ENCODE data around the gene ANTXR2.
"Not testable (repeated sequence)": the region's sequence is repeated elsewhere in the genome, so short reads cannot be mapped to it uniquely, and the experiment has no call there.

ANTXR2 gene

GRCh38 chr4:80072744-80073472 lies at the start of gene ANTXR2:
Gene ANTXR2 (minus strand): TSS chr4:80073229. CDS start chr4:80072560, 669 bp downstream.
- DNase-seq, result peak in 53 of 56 donors; percentile 3 to 75 (median 46)

- not testable (repeated sequence) for DNase-seq
Measured at GRCh38 chr4:80121815-80122214, 48.8 kb upstream of the ANTXR2 start.

- DNase-seq, result not testable (repeated sequence)
Measured at GRCh38 chr4:80119620-80120019, 46.6 kb upstream of the ANTXR2 start.

GRCh38 chr4:80116516-80116915 lies 43.5 kb upstream of the ANTXR2 start:
- DNase-seq, result no peak

GRCh38 chr4:80115368-80116181 lies 42.5 kb upstream of the ANTXR2 start:
- DNase-seq, result no peak

DNA sequence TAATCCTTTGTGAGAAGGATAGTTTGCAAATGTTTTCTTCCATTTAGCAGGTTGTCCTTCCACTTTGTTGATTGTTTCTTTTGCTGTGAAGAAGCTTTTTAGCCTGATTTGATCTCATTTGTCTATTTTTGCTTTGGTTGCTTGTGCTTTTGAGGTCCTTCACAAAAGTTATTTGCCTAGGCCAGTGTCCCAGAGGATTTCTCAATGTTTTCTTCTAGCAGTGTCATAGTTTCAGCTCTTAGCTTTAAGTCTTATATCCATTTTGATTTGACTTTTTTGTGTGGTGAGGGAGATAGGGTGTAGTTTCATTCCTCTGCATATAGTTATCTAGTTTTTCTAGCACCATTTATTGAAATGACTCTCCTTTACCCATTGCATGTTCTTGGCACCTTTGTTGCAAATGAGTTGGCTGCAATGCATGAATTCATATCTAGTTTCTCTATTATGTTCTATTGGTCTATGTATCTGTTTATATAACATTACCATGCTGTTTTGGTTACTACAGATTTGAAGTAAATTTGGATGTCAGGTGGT lies 41.8 kb upstream of the ANTXR2 start:
- no peak for DNase-seq

- DNase-seq, result no peak
Measured at GRCh38 chr4:80113615-80114014, 40.6 kb upstream of the ANTXR2 start.

DNA sequence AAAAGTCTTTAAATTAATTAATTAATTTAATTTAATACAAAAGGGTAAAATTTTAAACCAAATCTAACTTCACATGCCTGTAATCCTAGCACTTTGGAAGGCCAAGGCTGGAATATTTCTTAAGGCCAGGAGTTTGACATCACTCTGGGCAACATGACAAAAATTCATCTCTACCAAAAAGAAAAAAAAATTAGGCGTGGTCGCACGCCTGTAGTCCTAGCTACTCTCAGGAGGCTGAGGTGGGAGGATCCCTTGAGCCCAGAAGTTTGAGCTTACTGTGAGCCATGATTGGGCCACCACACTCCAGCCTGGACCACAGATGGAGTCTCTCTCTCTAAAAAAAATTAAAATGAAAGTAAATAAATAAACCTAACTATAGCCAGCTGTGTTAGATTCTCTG lies 39.2 kb upstream of the ANTXR2 start:
- DNase-seq, result no peak

DNA sequence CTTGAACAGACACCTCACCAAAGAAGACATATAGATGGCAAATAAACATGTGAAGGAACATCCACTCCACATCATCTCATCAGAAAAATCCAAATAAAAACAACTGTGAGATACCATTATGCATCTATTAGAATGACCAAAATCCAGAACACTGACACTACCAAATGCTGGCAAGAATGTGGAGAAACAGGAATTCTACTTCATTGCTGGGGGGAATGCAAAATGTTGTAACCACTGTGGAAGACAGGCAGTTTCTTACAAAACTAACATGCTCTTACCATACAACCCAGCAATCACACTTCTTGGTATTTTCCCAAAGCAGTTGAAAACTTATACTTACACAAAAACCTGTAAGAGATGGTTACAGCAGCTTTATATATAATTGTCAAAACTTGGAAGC lies 38.2 kb upstream of the ANTXR2 start:
- DNase-seq, result no peak

DNA sequence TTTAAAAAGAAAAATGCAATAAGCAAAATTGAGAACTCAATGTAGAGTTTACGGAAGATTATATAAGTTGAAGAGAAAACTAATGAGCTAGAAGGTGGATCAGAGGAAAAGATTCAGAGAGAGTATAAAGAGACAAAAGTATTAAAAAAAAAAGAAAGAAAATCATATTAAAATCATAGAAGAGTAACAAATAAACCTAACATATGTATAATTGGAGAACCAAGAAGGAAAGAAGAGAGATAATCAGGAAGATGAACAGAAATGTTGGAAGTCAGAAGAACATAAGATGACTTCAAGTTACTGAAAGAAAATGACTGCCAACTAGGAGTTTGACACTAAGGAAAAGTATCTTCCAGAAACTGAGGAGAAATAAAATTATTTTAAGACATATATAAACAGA lies 34.3 kb upstream of the ANTXR2 start:
- DNase-seq, result no peak

DNA sequence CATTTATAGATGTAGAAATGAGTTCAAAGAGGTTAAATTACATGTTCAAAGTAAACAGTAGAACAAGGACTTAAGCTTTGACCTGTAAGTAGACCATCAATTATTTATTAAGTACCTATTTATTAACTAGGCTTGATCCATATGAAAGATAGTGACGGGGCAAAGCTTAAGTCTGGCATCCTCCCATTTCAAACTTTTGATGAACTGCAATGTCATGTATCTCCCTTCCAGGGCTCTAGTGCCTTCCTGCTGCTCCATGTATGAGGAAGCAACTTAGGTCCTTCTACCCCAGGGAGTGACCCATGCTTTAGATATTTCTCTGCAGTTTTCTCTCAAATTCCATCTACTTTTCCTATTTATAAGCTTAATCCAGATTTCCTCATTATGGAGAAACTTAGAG lies 31.9 kb upstream of the ANTXR2 start:
- no peak for DNase-seq

- DNase-seq, result no peak
Measured at GRCh38 chr4:80103629-80104028, 30.6 kb upstream of the ANTXR2 start.

DNA sequence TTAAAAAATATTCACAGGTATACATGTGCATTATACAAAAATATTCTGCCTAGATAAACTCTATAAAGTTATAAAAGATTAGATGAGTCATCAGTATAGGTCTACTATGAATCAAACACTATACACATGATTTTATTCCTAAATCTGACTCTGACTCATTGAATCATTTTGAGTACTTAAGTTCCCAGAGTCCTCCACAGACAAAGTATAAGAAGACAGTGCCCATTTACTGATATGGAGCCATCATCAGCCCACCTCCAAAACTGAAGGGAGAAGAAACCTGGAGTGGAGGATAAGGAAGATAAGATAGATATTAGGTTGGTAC lies 28.7 kb upstream of the ANTXR2 start:
- DNase-seq, result no peak

DNA sequence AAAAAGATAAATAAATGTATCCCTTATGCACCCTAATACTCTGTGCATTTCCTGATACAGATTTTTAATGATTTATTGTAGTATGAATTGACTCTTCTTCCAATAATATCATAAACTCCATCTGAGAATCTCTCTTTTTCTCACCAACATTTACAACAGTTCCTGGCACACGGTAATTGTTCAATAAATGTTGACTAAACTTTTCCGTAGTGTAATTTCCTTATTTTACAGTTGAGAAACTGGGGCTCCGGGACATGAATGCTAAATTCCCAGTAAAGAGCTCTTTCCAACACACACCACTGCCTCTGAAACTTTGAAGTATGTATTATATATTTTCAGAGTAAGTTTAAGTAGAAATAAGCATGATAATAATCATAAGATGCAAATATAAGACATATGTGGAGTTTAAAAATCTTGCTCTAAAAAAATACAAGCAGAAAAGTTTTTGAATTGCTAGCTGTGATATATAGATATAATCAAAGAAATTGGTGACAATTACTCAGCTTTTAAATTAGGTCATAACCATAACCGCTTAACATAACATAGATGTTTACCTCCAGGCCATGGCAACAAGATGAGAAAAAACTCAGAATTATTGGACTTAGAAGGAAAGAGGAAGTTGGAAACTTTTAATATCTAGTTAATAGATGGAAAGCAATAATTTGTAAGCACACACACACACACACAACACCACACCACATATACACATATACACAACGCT lies 28.2 kb upstream of the ANTXR2 start:
- no peak for DNase-seq

GRCh38 chr4:80099671-80100070 lies 26.6 kb upstream of the ANTXR2 start:
- DNase-seq, result no peak

GRCh38 chr4:80098635-80099034 lies 25.6 kb upstream of the ANTXR2 start:
- no peak for DNase-seq

DNA sequence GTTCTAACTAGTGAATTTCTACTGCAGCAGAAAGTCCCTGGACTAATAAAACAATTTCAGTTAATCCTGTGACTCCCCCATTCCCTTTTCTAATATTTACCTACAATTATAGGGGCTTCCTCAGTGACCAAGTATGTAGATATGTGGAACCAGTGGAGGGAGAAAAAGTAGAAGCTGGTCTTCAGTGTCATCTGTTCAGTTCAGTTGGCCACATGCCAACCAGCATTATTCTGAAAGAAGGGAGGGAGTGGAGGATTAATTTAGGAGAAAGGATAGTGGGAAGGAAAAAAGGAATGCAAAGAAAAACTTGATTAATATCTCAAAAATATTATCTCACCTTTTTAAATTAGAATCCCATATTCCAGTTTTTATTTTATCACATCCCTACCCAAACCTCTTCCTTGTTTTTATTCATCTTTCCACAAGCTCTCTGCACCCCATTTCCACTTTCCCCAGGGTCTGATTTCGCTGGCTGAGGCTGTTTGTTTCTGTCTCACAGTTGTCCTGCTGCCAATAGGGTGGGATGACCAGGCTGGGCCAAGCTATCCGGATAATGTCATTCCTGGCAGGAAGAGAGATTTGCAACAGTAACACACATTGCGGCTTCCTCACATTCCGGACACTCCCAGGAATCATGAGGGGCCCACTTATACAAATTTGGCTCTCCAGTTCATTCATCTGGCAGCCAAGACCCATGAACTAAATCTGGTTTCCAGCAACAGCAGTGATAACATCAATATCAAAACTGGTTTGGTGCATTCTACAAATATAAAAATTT lies 24.6 kb upstream of the ANTXR2 start:
- peak in 1 of 56 donors; percentile 0 for DNase-seq

DNA sequence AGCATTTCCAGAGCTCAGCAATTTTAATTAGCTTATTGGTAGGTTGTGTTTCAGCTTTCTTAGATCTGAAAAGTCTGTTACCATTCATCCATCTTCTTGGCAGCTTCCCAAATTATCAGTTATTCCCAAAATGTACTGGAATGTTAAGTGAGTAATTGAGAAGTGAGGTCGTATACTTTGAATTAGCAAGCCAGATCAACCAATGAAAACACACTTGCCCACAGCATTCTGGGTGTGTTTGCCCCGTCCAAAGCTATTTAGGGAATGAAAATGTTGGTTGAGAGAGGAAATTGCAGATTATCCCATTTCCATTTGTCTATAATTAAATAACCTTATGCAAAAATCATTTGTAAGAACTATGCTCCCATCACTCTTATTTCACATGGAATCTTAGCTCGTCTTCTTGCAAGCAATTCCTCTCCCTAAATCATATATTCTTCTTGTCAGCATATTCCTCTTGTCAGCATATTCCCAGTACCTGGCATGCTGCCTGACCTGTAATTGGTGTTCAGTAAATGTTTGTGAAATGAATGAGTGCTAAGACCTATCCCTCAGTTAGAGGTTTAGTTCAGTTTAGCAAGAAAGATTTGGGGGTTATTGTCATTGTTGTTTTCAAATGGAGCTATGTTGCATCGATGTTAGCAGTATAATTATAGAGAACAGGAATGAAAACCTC lies 23.3 kb upstream of the ANTXR2 start:
- DNase-seq, result no peak

DNA sequence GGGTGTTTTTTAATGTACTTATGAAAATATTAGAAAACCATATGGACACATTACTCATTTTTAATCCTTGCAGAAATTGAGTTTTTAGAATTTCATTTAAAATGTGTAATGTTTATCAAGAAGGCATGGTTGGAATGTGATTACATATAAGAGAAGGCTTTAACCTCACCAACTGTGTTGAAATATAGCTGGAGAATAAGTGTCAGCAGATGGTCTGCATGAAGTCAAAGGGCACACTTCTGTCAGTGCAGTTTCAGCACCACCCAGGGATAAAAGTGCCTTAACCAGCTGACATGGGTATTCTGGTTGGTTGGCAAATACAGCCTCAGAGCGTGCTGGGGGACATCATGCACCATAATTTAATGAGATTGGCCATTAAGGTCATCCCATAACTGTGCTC lies 21.2 kb upstream of the ANTXR2 start:
- DNase-seq, result no peak

GRCh38 chr4:80093563-80093962 lies 20.5 kb upstream of the ANTXR2 start:
- DNase-seq, result no peak

DNA sequence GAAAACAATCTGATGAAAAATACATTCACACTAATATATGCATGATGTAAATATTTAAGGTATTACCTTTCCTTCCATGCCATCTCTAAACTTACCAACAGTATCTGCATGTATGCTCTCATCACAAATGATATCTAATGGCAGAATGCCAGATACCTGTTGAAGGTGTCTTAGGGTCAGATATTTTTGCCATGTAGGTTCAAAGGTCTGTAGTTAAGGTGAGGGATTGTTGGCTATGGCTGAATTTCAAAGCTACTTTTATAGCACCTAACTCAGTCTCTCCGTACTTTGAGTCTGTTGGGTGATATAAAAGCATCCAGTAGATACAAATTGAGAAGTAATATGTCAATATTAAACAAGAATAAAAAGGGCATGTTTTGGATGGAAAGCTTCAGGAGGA lies 19.8 kb upstream of the ANTXR2 start:
- no peak for DNase-seq
